Ishikawa (cell line): ENCODE data around the gene CPVL.

Experiments
- CEBPB ChIP-seq: IDR thresholded peaks from 2 replicates; pipeline ENCODE4 v1.6.1; 2012
- CREB1 ChIP-seq: IDR thresholded peaks from 2 replicates; pipeline ENCODE4 v1.6.1; 2012; ENCODE audit warnings: low read depth
- EP300 ChIP-seq: IDR thresholded peaks from 2 replicates; pipeline ENCODE4 v1.6.1; 2012; ENCODE audit warnings: borderline replicate concordance
- RAD21 ChIP-seq: IDR thresholded peaks from 2 replicates; pipeline ENCODE4 v1.6.1; 2012; ENCODE audit warnings: low read depth
- TAF1 ChIP-seq: IDR thresholded peaks from 2 replicates; pipeline ENCODE4 v1.6.1; 2012; ENCODE audit warnings: low read depth, mild to moderate bottlenecking
- TCF12 ChIP-seq: IDR thresholded peaks from 2 replicates; pipeline ENCODE4 v1.6.1; 2012; ENCODE audit warnings: low read depth
- USF1 ChIP-seq: IDR thresholded peaks from 2 replicates; pipeline ENCODE4 v1.6.1; 2012
- YY1 ChIP-seq: IDR thresholded peaks from 2 replicates; pipeline ENCODE4 v1.6.1; 2012; ENCODE audit warnings: low read depth
- TF ChIP-seq, protein P1 (sequence below): IDR thresholded peaks from 2 replicates; pipeline ENCODE4 v1.6.1; 2012

DNA sequence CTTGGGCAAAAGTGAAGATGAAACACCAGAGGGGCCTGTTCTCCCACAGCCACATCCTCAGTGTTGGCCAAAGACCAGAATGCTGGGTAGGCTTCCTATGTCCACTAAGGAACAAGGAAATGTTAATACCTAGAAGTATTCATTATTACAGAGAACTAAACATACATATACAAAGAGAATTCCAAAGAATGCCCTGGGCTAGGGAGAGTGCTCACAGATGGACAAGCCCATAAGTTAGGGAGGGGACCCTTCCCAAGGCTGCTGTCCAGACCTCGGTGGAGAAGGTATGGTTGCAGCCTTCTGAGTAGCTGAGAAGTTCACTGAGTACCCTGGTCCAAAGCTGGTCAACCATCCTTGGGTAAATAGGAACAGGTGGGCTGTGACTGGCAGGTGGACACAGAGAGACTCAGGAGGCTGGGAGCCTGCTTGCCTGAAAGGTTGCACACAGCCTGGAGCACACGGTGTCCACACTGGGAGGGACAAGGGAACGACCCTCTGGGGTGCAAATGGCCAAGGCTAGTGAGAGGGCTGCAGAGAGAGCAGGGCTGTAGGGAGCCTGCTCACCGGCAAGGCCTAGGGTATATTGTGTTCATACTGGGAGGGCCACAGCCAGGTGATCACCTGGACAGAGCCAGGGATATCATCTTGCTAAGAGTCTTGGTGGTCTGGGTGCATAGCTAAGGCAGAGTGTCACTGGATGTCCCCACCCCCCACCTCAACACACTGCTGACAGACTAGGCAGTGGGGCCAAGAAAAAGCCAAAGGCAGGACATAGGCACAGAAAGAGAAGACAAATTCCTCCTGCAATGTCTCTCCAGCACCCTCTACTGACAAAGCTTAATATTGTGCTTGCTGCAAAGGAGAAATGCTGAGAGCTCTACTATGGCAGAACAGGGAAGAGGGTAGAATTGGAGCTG lies 40.3 kb downstream of the CPVL start:
- no peak for TF ChIP-seq EP300
- no peak for TF ChIP-seq YY1
- TF ChIP-seq, protein P1, sequence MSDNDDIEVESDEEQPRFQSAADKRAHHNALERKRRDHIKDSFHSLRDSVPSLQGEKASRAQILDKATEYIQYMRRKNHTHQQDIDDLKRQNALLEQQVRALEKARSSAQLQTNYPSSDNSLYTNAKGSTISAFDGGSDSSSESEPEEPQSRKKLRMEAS, result no peak
- no peak for TF ChIP-seq CEBPB
- TF ChIP-seq CREB1, result no peak
- peak; percentile 97 for TF ChIP-seq RAD21
- no peak for TF ChIP-seq TAF1
- TF ChIP-seq USF1, result no peak
- TF ChIP-seq TCF12, result no peak
